Activated naive CD4-positive, alpha-beta T cell treated with anti-CD3 and anti-CD28 coated beads, Interleukin-2, amount 10 ng/mL, durations not matched to agents 7 days and 5 days (primary cell): ENCODE measurements around the gene P3H3.

Experiments
- CTCF ChIA-PET: fragments of 350-600 bp; sonication (Branson Sonifier 250); formaldehyde crosslinking; loops from one replicate; lab custom pipeline; 2021; ENCODE audit warnings: antibody characterized with exemption; lab: Charles Lee
- DNase-seq: peaks from one replicate; pipeline ENCODE4 v3.0.0-alpha.2; 2020
- H3K27ac Mint-ChIP-seq: one replicate; pipeline ENCODE4 v1.8.0; 2021; ENCODE audit warnings: mild to moderate bottlenecking, moderate library complexity, mixed read lengths
- H3K27me3 Mint-ChIP-seq: one replicate; pipeline ENCODE4 v1.8.0; 2021; ENCODE audit warnings: mild to moderate bottlenecking, mixed read lengths
- H3K36me3 Mint-ChIP-seq: one replicate; pipeline ENCODE4 v1.8.0; 2021; ENCODE audit warnings: mixed read lengths
- H3K4me1 Mint-ChIP-seq: one replicate; pipeline ENCODE4 v1.8.0; 2021; ENCODE audit warnings: mixed read lengths
- H3K4me3 Mint-ChIP-seq: one replicate; pipeline ENCODE4 v1.8.0; 2021; ENCODE audit warnings: mild to moderate bottlenecking, moderate library complexity, mixed read lengths
- H3K9me3 Mint-ChIP-seq: one replicate; pipeline ENCODE4 v1.8.0; 2021; ENCODE audit warnings: mixed read lengths

The P3H3 gene

GRCh38 chr12:6817662-6818157, 10.5 kb upstream of the P3H3 start:
- Mint-ChIP-seq H3K36me3 (peaks cover 43% of the 10 kb centered on the region), H3K4me3 (no peak overlapping the region), H3K4me1 (peaks cover 15% of the 10 kb centered on the region), H3K27ac (no peak overlapping the region), H3K9me3 (no peaks in the 10 kb centered on the region), H3K27me3 (peaks cover 21% of the 10 kb centered on the region)
- CTCF ChIA-PET, result interaction anchor here (1.9 kb wide), 1 partner anchor 8 kb away, joined by 5 read pairs; no protein-coding TSS in a partner anchor
- no peak for DNase-seq

- peaks cover 26% of the 10 kb centered on the region for H3K27me3 Mint-ChIP-seq
- H3K4me1 Mint-ChIP-seq, result peaks cover 15% of the 10 kb centered on the region
- no peak overlapping the region for H3K27ac Mint-ChIP-seq
- H3K9me3 Mint-ChIP-seq, result no peaks in the 10 kb centered on the region
- CTCF ChIA-PET, result no interaction called here
- no peak for DNase-seq
- H3K36me3 Mint-ChIP-seq, result peaks cover 43% of the 10 kb centered on the region
- H3K4me3 Mint-ChIP-seq, result no peak overlapping the region
These were observed 10.0 kb upstream of the P3H3 start for GRCh38 chr12:6818222-6818621.

GRCh38 chr12:6818645-6819044, 9.6 kb upstream of the P3H3 start:
- H3K4me3 Mint-ChIP-seq, result no peak overlapping the region
- no peak for DNase-seq
- H3K27ac Mint-ChIP-seq, result no peak overlapping the region
- H3K36me3 Mint-ChIP-seq, result peaks cover 42% of the 10 kb centered on the region
- H3K9me3 Mint-ChIP-seq, result no peaks in the 10 kb centered on the region
- H3K27me3 Mint-ChIP-seq, result peaks cover 30% of the 10 kb centered on the region
- peaks cover 15% of the 10 kb centered on the region for H3K4me1 Mint-ChIP-seq
- CTCF ChIA-PET, result no interaction called here

GRCh38 chr12:6819106-6820030, 8.8 kb upstream of the P3H3 start:
- DNase-seq, result no peak
- Mint-ChIP-seq H3K27ac (peak overlapping the region; percentile 39), H3K4me1 (peaks cover 15% of the 10 kb centered on the region), H3K4me3 (no peak overlapping the region), H3K9me3 (no peaks in the 10 kb centered on the region), H3K36me3 (peaks cover 39% of the 10 kb centered on the region), H3K27me3 (peaks cover 38% of the 10 kb centered on the region)
- CTCF ChIA-PET, result interaction anchor here (7.8 kb wide), 1 partner anchor 65 kb away, joined by 91 read pairs; the partner anchor contains the start of gene MLF2

- Mint-ChIP-seq H3K27me3 (peaks cover 46% of the 10 kb centered on the region), H3K4me1 (peaks cover 15% of the 10 kb centered on the region), H3K27ac (no peak overlapping the region), H3K36me3 (peaks cover 34% of the 10 kb centered on the region), H3K9me3 (no peaks in the 10 kb centered on the region), H3K4me3 (no peak overlapping the region)
- no peak for DNase-seq
- CTCF ChIA-PET, result interaction anchor here (1.5 to 7.8 kb wide), 2 partner anchors 28 to 66 kb away, joined by 4 to 91 read pairs; partner anchors contain the start of gene MLF2
These were observed 8.0 kb upstream of the P3H3 start for GRCh38 chr12:6820166-6820565.

GRCh38 chr12:6821591-6822425, 6.4 kb upstream of the P3H3 start, which contains the start of gene GPR162:
TSS of gene GPR162 (plus strand) at chr12:6821821. CDS start at chr12:6823899, 2,078 bp downstream.
- Mint-ChIP-seq H3K9me3 (no peaks in the 10 kb centered on the region), H3K36me3 (peaks cover 21% of the 10 kb centered on the region), H3K4me3 (peak within 1 kb of the TSS; percentile 67), H3K27ac (peak within 1 kb of the TSS; percentile 20), H3K4me1 (peaks cover 22% of the 10 kb centered on the region), H3K27me3 (peaks cover 62% of the 10 kb centered on the region)
- CTCF ChIA-PET, result interaction anchor here (1.0 to 7.8 kb wide), 4 partner anchors 29 to 68 kb away, joined by 3 to 91 read pairs (median 4); partner anchors contain the start of gene MLF2
- peak; percentile 45 for DNase-seq

GRCh38 chr12:6822426-6823135, 5.6 kb upstream of the P3H3 start:
- Mint-ChIP-seq H3K27me3 (peaks cover 70% of the 10 kb centered on the region), H3K9me3 (no peaks in the 10 kb centered on the region), H3K27ac (no peak overlapping the region), H3K4me3 (no peak overlapping the region), H3K4me1 (peaks cover 28% of the 10 kb centered on the region), H3K36me3 (peaks cover 17% of the 10 kb centered on the region)
- DNase-seq, result no peak
- CTCF ChIA-PET, result interaction anchor here (1.0 to 7.8 kb wide), 3 partner anchors 48 to 86 kb away, joined by 4 to 91 read pairs (median 5); partner anchors contain the start of gene MLF2

GRCh38 chr12:6823182-6824084, 4.8 kb upstream of the P3H3 start:
- peaks cover 10% of the 10 kb centered on the region for H3K36me3 Mint-ChIP-seq
- H3K4me1 Mint-ChIP-seq, result peaks cover 31% of the 10 kb centered on the region
- H3K4me3 Mint-ChIP-seq, result no peak overlapping the region
- CTCF ChIA-PET, result interaction anchor here (1.0 to 7.8 kb wide), 8 partner anchors 11 to 139 kb away, joined by 3 to 91 read pairs (median 8); partner anchors contain the start of genes CD4 and MLF2
- H3K27me3 Mint-ChIP-seq, result peaks cover 78% of the 10 kb centered on the region
- H3K9me3 Mint-ChIP-seq, result no peaks in the 10 kb centered on the region
- no peak overlapping the region for H3K27ac Mint-ChIP-seq
- DNase-seq, result no peak

GRCh38 chr12:6824085-6824775, 4.0 kb upstream of the P3H3 start:
- Mint-ChIP-seq H3K36me3 (peaks cover 6% of the 10 kb centered on the region), H3K4me1 (peaks cover 37% of the 10 kb centered on the region), H3K27ac (no peak overlapping the region), H3K27me3 (peaks cover 85% of the 10 kb centered on the region), H3K9me3 (no peaks in the 10 kb centered on the region), H3K4me3 (no peak overlapping the region)
- CTCF ChIA-PET, result interaction anchor here (0.9 to 7.8 kb wide), 28 partner anchors 8 to 222 kb away, joined by 3 to 91 read pairs (median 4); partner anchors contain the start of genes CD4 and MLF2
- DNase-seq, result no peak

GRCh38 chr12:6824901-6825381, 3.3 kb upstream of the P3H3 start:
- H3K4me1 Mint-ChIP-seq, result peaks cover 40% of the 10 kb centered on the region

GRCh38 chr12:6825398-6826124, 2.6 kb upstream of the P3H3 start:
- peaks cover 99% of the 10 kb centered on the region for H3K27me3 Mint-ChIP-seq
- peaks cover 38% of the 10 kb centered on the region for H3K4me1 Mint-ChIP-seq
- CTCF ChIA-PET, result interaction anchor here (0.6 to 7.8 kb wide), 34 partner anchors 9 to 223 kb away, joined by 3 to 91 read pairs (median 4); partner anchors contain the start of genes CDCA3, MLF2, USP5 and ZNF384
- H3K27ac Mint-ChIP-seq, result no peak overlapping the region
- H3K9me3 Mint-ChIP-seq, result no peaks in the 10 kb centered on the region
- peak; percentile 89 for DNase-seq
- H3K36me3 Mint-ChIP-seq, result no peaks in the 10 kb centered on the region
- H3K4me3 Mint-ChIP-seq, result no peak overlapping the region

More at GRCh38 chr12:6824901-6825381, 3.3 kb upstream of the P3H3 start:
- Mint-ChIP-seq H3K4me3 (no peak overlapping the region), H3K9me3 (no peaks in the 10 kb centered on the region), H3K36me3 (no peaks in the 10 kb centered on the region), H3K27me3 (peaks cover 92% of the 10 kb centered on the region), H3K27ac (no peak overlapping the region)
- no peak for DNase-seq
- CTCF ChIA-PET, result interaction anchor here (0.6 to 7.8 kb wide), 31 partner anchors 8 to 222 kb away, joined by 3 to 91 read pairs (median 4); partner anchors contain the start of genes CD4 and MLF2
